NCI-H446 treated with DMSO at 0.1 percent for 48 hours (cell line): Measurements from ENCODE around the gene LRRC59.

Experiments used
- DNase-seq: peaks from one replicate; lab custom pipeline; 2025; lab: John Stamatoyannopoulos, UW

The LRRC59 gene

GRCh38 chr17:50386510-50386909, 10.8 kb downstream of the LRRC59 start:
- DNase-seq = no peak

- no peak for DNase-seq
Observed at GRCh38 chr17:50382931-50383330, 14.4 kb downstream of the LRRC59 start.

DNA sequence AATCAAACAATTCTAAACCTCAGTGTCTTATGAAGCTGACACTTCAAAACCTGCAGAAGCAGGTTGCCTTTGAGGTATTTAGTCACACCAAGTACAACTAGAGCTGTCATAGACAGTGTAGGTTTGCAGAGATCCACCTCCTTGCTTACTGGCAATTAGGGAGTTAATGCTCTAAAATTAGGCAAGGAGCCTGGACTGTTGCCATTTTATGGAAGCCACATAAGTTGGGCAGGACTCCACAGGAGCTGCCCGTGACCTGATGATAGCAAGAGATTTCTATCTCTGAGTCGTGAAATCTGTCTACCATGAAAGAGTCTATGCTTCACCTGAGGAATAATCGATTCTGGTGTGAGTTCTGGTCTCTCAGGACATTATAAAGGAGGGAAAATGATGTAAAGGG, 15.4 kb downstream of the LRRC59 start:
- DNase-seq = no peak

- no peak for DNase-seq
Observed at GRCh38 chr17:50381260-50381815, 16.0 kb downstream of the LRRC59 start.

GRCh38 chr17:50380369-50381259, 16.7 kb downstream of the LRRC59 start:
- no peak for DNase-seq

DNA sequence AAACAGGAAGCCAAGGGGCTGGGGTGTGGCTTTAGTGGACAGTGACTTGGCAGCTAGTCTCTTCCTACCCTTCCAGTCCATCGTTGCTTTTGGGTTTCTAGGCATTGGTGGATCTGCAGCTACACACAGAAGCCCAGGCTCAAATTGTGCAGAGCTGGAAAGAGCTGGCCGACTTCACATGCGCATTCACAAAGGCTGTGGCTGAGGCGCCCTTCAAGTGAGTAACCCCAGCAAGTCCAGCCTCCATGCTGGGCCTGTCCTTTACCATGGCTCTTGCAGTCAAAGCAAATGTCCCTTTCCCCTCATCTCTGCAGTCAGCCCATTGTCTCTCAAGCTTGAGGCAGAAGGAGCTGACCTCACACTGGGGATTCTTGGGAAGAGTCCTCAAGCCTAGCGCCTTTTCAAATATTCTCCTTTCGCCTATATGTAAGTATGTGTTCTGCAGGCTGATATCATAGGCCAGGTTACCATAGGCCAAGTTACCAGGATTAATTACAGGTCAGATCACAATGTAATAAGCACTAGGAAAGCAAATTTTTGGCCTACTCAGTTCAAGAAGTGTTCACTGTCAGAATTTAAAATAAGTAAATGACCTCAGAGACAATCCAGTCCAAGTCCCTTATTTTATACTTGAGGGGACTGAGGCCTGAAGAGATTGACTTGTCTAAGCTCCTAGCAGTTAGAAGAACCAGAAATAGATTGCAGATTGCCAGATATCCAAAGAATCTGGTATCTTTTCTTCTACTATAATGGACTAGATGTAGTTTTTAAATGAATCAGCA, 17.8 kb downstream of the LRRC59 start:
- no peak for DNase-seq

GRCh38 chr17:50375858-50376538, 21.3 kb downstream of the LRRC59 start:
- peak; percentile 61 for DNase-seq

DNA sequence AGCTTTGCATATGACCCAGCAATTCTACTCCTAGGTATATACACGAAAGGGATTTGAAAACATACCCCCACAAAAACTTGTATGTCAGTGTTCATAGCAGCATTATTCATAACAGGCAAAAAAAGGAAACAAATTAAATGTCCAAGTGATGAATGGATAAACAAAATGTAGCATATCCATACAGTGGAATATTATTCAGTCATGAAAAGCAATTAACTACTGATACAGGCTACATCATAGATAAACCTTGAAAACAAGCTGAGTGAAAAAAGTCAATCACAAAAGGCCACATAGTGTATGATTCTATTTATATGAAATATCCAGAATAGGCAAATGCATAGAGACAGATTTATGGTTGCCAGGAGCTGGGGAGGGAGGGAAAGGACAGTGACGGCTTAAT, 23.6 kb downstream of the LRRC59 start:
- DNase-seq = no peak

DNA sequence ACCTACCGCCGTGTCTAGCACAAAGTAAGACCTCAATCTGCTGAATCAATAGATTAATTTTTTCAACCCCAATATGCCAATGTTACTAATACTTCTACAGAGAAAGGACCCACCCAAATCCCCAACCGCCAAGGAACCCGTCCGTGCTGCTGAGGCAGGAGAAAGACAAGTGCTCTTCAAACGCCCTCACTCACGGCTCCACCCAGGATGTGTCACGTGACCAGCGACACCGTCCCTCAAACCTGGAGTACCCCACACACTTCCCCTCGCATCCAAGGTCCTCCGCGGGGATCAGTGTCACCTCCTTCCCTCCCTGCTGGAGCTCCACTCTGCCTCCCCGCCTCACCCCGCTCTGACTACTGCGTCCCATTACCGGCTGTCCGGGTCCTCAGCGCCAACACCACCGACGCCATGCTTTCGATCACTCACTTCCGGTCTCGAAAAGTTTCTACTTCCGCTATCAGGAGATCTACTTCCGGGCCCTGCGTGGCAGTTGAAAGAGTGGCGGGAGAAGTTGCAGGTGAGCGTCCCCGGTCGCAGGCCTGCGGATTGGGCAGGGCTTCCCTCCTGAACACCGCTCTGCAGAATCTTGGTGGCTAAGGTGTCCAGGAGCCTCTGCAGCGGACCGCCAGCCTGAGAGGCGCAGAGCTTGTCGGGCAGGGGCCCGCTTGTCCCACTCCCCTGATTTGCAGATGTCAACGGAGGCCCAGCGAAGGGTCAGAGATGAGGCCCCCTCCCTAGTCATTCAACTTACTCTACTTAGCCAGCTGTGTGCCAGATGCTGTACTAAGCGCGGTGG, 24.4 kb downstream of the LRRC59 start, which contains the start of the genes EME1 and MRPL27:
Gene EME1 (plus strand): TSS at position 472 of the 799 bp plus-strand sequence. CDS start 1,980 bp downstream, outside the sequence.
Gene MRPL27 (minus strand): TSS at position 427 of the 799 bp plus-strand sequence. CDS start 14 bp downstream, at position 413.
- peak; percentile 78 for DNase-seq

GRCh38 chr17:50372222-50372757, 25.0 kb downstream of the LRRC59 start:
- DNase-seq = no peak

DNA sequence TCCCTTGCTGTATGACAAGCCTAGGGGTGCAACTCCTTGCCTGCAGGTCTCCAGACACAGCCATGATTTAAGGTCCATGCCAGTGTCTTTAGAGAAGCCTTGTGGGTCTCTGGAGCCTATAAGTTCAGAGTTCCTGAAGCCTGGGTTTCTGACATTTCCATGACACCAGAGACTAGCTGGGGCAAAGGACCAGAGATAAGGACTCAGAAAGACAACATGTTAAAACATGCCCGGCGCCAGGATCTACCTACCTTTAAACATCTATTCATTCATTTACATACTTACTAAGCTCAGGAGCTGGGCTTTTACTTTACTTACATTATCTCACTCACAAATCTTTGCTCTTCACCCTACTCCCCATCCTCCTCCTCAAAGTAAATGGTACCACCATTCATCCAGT, 25.8 kb downstream of the LRRC59 start:
- no peak for DNase-seq

DNA sequence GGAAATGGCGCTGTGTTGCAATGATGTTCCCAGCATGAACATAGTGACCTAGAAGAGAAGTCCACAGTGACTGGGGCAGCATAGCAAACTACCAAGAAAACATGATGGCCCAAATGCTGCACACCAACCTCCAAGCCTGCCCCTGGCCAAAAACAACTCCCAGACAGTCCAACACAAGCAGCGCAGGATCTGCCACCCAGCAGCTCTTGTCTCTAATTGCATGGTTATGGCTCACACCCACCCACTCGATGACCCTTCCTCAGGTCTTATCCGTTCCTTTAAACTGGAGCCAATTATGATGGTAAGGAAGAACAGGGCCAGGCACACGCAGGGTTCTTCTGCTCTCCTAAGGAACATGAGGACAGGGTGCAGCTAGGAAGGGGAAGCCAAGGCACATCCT, 27.3 kb downstream of the LRRC59 start:
- no peak for DNase-seq

DNA sequence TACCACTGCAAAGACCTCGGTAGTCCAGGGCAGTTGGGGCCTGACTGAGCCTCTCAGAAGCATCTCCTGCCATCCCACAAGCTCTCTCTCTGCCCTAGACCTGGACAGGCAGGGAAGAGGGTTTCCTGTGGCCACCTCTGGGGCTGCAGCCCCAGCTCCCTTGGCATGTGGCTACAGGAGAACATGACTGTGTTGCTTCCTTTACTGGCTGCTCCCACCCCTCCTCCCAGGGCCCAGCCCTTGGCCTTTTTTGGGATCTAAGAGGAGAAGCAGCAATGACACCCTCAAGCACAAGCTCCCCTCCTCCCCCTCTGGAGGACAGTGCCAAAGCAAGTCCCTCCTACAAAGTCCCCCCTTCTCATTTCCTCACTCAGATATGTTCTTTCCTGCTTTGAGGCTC, 29.9 kb downstream of the LRRC59 start:
- no peak for DNase-seq

GRCh38 chr17:50365649-50366393, 31.5 kb downstream of the LRRC59 start:
- DNase-seq = no peak

DNA sequence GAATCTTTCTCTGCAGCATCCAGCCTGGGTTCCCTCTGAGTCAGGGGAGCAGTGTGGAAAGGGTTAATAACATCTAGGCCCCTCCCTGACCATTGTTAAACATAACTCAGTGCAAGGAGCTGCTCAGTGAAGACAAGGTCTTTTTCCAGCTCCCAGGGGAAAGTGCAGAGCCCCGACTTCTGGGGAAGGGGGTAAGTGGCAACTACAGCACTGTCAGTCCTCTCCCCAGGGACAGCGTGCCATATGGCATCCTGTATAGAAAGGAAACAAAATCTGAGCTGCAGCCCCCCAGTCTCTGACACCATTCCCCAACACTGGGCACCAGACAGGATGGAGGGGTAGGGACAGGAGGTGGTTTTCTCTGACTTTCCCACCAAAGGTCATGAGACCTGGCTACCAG, 32.2 kb downstream of the LRRC59 start:
- DNase-seq = no peak

DNA sequence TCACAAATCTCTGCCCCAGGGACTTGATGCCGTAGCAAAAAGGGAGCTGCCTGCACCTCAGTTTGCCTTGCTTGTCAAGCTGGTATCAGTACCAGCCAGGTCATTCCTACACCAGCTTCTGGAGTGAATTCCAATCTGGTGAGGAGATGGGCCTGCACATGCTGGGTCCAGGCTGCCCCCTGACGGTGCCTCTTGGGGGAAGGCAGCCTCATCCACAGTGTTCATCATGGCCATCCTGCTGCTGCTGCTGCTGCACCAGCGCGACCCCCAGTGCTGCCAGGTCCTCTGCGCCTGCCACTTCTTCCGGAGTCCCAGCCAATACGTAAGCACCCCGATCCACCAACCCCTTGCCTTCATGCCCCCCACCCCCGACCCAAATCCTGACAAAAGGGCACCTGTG, 32.6 kb downstream of the LRRC59 start:
- DNase-seq = no peak

GRCh38 chr17:50364061-50364458, 33.3 kb downstream of the LRRC59 start:
- DNase-seq = no peak

DNA sequence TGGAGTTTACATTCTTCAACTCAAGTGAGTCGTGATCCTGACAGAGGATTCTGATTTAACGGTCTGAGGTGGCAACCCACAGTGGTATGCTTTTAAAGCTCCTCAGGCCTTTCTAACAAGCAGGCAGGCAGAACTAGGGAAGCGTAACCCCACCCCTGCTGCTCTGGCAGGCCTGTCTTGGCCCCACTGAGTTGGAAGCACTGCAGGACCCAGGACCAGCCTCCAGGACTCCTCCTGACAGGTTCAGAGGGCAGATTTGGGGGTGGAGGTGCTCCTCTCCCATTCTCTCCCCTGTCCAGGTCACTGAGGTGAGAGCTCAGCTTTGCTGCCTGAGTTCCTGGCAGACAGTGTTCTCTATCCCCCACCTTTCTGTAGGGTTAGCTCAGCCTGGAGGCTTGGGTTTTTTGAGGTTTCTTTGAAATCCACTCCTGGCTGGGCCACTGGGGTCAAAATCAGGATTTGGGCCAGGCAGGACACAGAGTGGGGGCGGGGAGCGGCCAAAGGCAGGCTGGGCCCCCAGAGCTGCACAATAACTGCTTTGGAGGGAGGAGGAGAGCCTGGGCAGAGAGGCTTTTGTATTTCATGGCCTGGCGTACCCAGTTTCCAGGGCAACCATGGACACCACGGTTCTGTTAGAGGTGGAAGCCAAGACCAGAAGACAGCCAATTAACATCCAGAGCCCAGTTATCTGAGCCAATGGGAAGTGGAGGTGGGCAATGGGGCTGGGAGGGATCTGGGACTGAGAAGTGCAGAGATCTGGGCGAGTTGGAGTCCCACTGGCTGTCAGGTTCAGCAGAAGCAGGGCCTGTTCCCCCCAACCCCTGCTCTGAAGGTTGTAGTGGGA, 33.9 kb downstream of the LRRC59 start:
- peak; percentile 21 for DNase-seq

DNA sequence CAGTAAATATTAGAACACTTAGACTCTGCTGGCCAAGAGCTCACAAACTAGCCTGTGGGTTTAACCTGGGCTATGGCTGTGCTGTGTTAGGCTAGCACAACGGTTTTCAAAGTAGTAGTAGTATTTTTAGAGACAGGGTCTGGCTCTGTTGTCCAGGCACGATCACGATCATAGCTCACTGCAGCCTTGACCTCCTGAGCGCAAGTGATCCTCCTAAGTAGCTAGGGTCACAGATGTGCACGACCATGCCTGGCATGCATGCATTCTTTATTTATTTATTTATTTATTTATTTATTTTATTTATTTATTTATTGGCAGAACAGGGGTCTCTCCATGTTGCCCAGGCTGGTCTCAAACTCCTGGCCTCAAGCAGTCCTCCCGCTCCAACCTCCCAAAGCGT, 34.7 kb downstream of the LRRC59 start:
- DNase-seq = no peak
